GM18520 (cell line): ENCODE measurements around the gene ALDH5A1.

ENCODE experiments used
- ATAC-seq: cut with Tn5 transposase; IDR thresholded peaks from one replicate; pipeline ENCODE4 v1.9.1; 2021; ENCODE audit not compliant: unreplicated experiment

ALDH5A1 gene

GRCh38 chr6:24564081-24564480 is 69.3 kb downstream of the ALDH5A1 start:
- no peak for ATAC-seq

- no peak for ATAC-seq
Measured at GRCh38 chr6:24565196-24565595, 70.4 kb downstream of the ALDH5A1 start.

- no peak for ATAC-seq
Measured at GRCh38 chr6:24566020-24566767, 71.4 kb downstream of the ALDH5A1 start.

GRCh38 chr6:24568683-24569082 is 73.9 kb downstream of the ALDH5A1 start:
- no peak for ATAC-seq

GRCh38 chr6:24569811-24570210 is 75.0 kb downstream of the ALDH5A1 start:
- no peak for ATAC-seq

GRCh38 chr6:24571361-24571760 is 76.6 kb downstream of the ALDH5A1 start:
- ATAC-seq = no peak

- peak; percentile 81 for ATAC-seq
Measured at GRCh38 chr6:24574809-24575208, 80.0 kb downstream of the ALDH5A1 start.

- ATAC-seq = no peak
Measured at GRCh38 chr6:24576447-24576846, 81.7 kb downstream of the ALDH5A1 start.

GRCh38 chr6:24581084-24581669 is 86.4 kb downstream of the ALDH5A1 start:
- peak; percentile 40 for ATAC-seq

GRCh38 chr6:24583463-24584381 is 89.0 kb downstream of the ALDH5A1 start:
- ATAC-seq = peak; percentile 70

GRCh38 chr6:24584382-24584720 is 89.6 kb downstream of the ALDH5A1 start:
- ATAC-seq = no peak
